ENCODE measurements around the gene KDM3B.

DNA sequence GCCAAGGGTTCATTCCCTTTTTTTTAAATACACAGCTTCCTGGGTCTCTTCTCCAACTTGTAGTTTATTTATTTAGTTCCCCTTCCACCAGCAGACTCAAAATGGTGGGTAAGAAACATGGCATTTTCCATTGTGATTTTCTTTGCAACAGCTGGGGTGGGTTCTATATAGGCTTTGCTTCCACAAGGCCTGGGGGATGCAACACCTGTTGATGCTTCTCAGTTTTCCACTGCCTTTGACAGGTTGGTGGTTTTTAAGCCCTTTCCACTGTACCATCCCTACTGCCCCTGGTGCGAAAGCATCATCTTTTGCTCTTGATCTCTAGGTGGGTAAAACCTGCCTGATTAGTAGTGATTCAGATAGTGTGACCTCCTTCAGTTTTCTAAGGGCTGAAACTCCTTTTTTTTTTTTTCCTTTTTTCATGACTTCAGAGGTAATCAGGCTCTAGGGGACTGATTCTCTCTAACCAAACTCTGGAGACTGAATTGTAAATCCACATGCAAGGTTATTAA lies 8.5 kb downstream of the KDM3B start:
- TF ChIP-seq, protein P1, sequence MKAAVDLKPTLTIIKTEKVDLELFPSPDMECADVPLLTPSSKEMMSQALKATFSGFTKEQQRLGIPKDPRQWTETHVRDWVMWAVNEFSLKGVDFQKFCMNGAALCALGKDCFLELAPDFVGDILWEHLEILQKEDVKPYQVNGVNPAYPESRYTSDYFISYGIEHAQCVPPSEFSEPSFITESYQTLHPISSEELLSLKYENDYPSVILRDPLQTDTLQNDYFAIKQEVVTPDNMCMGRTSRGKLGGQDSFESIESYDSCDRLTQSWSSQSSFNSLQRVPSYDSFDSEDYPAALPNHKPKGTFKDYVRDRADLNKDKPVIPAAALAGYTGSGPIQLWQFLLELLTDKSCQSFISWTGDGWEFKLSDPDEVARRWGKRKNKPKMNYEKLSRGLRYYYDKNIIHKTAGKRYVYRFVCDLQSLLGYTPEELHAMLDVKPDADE (IDR thresholded peaks at IDR 0.05), result no peak
- TF ChIP-seq EZH2 (IDR thresholded peaks at IDR 0.05; ENCODE audit: low read depth, unreplicated experiment) (no peak), POLR2AphosphoS5 (IDR thresholded peaks at IDR 0.05; ENCODE audit: low read depth) (no peak), EZH2phosphoT487 (IDR thresholded peaks at IDR 0.05; ENCODE audit: unreplicated experiment) (no peak), JUNB (IDR thresholded peaks at IDR 0.05; ENCODE audit: unreplicated experiment) (no peak), REST (IDR thresholded peaks at IDR 0.05; ENCODE audit: unreplicated experiment) (no peak), ZNF331 (CRISPR knock-in tag; IDR thresholded peaks at IDR 0.05; ENCODE audit: low read depth) (no peak), CREB1 (CRISPR knock-in tag; IDR thresholded peaks at IDR 0.05; ENCODE audit: low read depth) (no peak), ZNF114 (CRISPR knock-in tag; IDR thresholded peaks at IDR 0.05) (no peak), STAT1 (IDR thresholded peaks at IDR 0.05; ENCODE audit: unreplicated experiment) (no peak), NANOG (IDR thresholded peaks at IDR 0.05; ENCODE audit: borderline replicate concordance) (no peak), ZNF462 (CRISPR knock-in tag; IDR thresholded peaks at IDR 0.05) (no peak)
- TF ChIP-seq, protein P2, sequence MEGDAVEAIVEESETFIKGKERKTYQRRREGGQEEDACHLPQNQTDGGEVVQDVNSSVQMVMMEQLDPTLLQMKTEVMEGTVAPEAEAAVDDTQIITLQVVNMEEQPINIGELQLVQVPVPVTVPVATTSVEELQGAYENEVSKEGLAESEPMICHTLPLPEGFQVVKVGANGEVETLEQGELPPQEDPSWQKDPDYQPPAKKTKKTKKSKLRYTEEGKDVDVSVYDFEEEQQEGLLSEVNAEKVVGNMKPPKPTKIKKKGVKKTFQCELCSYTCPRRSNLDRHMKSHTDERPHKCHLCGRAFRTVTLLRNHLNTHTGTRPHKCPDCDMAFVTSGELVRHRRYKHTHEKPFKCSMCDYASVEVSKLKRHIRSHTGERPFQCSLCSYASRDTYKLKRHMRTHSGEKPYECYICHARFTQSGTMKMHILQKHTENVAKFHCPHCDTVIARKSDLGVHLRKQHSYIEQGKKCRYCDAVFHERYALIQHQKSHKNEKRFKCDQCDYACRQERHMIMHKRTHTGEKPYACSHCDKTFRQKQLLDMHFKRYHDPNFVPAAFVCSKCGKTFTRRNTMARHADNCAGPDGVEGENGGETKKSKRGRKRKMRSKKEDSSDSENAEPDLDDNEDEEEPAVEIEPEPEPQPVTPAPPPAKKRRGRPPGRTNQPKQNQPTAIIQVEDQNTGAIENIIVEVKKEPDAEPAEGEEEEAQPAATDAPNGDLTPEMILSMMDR (conservative IDR thresholded peaks at IDR 0.05; ENCODE audit: low read depth in 2 of 2), result no peak

All from GM23338 (cell line).